Esophagus muscularis mucosa (tissue), 3 donors: Measurements from ENCODE around the gene PET100.

Experiments
- POLR2A ChIP-seq: fragments of 450-650 bp; IDR thresholded peaks from one replicate; pipeline ENCODE4 v1.6.1; 2017; ENCODE audit warnings: antibody characterized with exemption, moderate library complexity, mild to moderate bottlenecking, low read depth
- TF ChIP-seq, protein P1 (sequence below), 3 experiments: fragments of 200-600 bp in 2 of 3; fragments of 450-650 bp in 1 of 3; sonication (generic) in 2 of 3; IDR thresholded peaks; one replicate each; pipeline ENCODE4 v1.5.1; 2017 to 2019; ENCODE audit warnings: antibody characterized with exemption in 3 of 3, mild to moderate bottlenecking in 2 of 3, moderate library complexity in 1 of 3

DNA sequence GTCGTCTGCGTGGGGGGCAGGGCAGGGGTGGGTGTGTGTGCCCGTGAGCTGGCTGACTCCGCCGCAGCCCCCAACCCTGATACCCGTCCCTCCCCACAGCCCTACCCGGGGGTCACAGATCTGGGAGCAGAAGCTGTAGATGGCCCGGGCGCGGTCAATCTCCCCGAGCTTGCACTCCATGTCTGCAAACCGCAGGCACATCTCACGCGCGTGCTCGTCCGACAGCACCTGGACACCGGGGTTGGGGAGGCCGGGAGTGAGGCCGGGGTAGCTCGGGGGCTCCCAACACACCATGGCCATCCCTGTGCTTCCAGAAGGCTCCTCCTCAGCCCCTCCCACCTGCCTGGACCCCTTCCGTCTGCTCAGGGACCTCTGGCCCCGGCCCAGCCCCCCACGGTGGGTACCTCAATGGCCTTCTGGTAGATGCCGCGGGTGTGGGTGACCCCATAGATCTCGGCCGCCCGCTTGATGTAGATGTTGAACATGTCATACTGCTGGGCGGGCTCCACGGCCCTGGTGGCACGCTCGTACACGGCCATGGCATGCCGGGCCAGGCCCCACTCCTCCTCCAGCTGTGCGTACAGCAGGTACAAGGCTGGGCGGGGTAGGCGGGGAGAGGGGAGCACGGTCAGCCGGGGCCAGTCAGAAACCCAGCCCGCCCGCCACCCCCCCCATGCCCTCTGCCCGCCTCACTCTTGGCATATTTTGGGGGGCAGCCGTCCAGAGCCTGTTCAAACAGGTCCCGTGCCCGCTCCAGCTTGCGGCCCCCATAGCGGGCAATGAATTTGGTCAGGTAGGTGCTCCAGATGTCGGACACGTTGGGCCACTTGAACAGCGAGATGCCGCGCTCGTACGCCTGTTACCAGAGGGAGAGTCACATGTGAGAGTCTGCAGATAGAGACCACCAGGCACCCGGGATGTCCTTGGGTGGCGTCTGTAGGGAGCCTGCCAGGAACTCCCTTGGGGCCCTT is 8.9 kb upstream of the PET100 start:
- TF ChIP-seq, protein P1, sequence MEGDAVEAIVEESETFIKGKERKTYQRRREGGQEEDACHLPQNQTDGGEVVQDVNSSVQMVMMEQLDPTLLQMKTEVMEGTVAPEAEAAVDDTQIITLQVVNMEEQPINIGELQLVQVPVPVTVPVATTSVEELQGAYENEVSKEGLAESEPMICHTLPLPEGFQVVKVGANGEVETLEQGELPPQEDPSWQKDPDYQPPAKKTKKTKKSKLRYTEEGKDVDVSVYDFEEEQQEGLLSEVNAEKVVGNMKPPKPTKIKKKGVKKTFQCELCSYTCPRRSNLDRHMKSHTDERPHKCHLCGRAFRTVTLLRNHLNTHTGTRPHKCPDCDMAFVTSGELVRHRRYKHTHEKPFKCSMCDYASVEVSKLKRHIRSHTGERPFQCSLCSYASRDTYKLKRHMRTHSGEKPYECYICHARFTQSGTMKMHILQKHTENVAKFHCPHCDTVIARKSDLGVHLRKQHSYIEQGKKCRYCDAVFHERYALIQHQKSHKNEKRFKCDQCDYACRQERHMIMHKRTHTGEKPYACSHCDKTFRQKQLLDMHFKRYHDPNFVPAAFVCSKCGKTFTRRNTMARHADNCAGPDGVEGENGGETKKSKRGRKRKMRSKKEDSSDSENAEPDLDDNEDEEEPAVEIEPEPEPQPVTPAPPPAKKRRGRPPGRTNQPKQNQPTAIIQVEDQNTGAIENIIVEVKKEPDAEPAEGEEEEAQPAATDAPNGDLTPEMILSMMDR (IDR thresholded peaks at IDR 0.05) = no peak
- no peak for TF ChIP-seq POLR2A
